HG03469 (cell line): Measurements from ENCODE around the gene TMEM14A.
"Not testable (repeated sequence)": the region's sequence is repeated elsewhere in the genome, so short reads cannot be mapped to it uniquely, and the experiment has no call there.

Experiments used
- ATAC-seq: cut with Tn5 transposase; IDR thresholded peaks from one replicate; pipeline ENCODE4 v1.9.1; 2021; ENCODE audit warnings: mild to moderate bottlenecking, moderate library complexity, moderate number of reproducible peaks; ENCODE audit not compliant: unreplicated experiment

The TMEM14A gene

GRCh38 chr6:52694404-52694803 lies 23.5 kb downstream of the TMEM14A start:
- ATAC-seq, result no peak

GRCh38 chr6:52696418-52696817 lies 25.5 kb downstream of the TMEM14A start:
- ATAC-seq, result no peak

- ATAC-seq, result no peak
Measured at GRCh38 chr6:52697903-52698302, 27.0 kb downstream of the TMEM14A start.

GRCh38 chr6:52704060-52704459 lies 33.1 kb downstream of the TMEM14A start:
- ATAC-seq, result no peak

- ATAC-seq, result not testable (repeated sequence)
Measured at GRCh38 chr6:52704781-52705502, 34.0 kb downstream of the TMEM14A start.

- ATAC-seq, result no peak
Measured at GRCh38 chr6:52706001-52706400, 35.1 kb downstream of the TMEM14A start.

GRCh38 chr6:52707963-52708680 lies 37.2 kb downstream of the TMEM14A start:
- ATAC-seq, result no peak

GRCh38 chr6:52712136-52712535 lies 41.2 kb downstream of the TMEM14A start:
- ATAC-seq, result no peak

GRCh38 chr6:52714761-52715160 lies 43.8 kb downstream of the TMEM14A start:
- ATAC-seq, result not testable (repeated sequence)

- no peak for ATAC-seq
Measured at GRCh38 chr6:52718550-52718949, 47.6 kb downstream of the TMEM14A start.

GRCh38 chr6:52720321-52720720 lies 49.4 kb downstream of the TMEM14A start:
- ATAC-seq, result no peak

GRCh38 chr6:52724042-52724405 lies 53.1 kb downstream of the TMEM14A start:
- no peak for ATAC-seq

GRCh38 chr6:52724406-52725121 lies 53.7 kb downstream of the TMEM14A start:
- peak; percentile 100 for ATAC-seq

- ATAC-seq, result no peak
Measured at GRCh38 chr6:52725143-52725534, 54.2 kb downstream of the TMEM14A start.

GRCh38 chr6:52725535-52726192 lies 54.8 kb downstream of the TMEM14A start:
- ATAC-seq, result no peak

GRCh38 chr6:52726193-52726542 lies 55.3 kb downstream of the TMEM14A start:
- ATAC-seq, result no peak

GRCh38 chr6:52726741-52727535 lies 56.0 kb downstream of the TMEM14A start:
- ATAC-seq, result no peak

GRCh38 chr6:52727908-52728307 lies 57.0 kb downstream of the TMEM14A start:
- ATAC-seq, result no peak

GRCh38 chr6:52728394-52728793 lies 57.5 kb downstream of the TMEM14A start:
- no peak for ATAC-seq

GRCh38 chr6:52729576-52729975 lies 58.7 kb downstream of the TMEM14A start:
- no peak for ATAC-seq

GRCh38 chr6:52731719-52732118 lies 60.8 kb downstream of the TMEM14A start:
- no peak for ATAC-seq
